Cerebellar nuclear complex (tissue), 1 donor: ENCODE data around the gene EWSR1.
"Not testable (repeated sequence)": the region's sequence is repeated elsewhere in the genome, so short reads cannot be mapped to it uniquely, and the experiment has no call there.

Experiments used
- DNase-seq, 2 experiments: peaks; one replicate each; lab custom pipeline; 2025; lab: John Stamatoyannopoulos, UW

EWSR1 gene, protein sequence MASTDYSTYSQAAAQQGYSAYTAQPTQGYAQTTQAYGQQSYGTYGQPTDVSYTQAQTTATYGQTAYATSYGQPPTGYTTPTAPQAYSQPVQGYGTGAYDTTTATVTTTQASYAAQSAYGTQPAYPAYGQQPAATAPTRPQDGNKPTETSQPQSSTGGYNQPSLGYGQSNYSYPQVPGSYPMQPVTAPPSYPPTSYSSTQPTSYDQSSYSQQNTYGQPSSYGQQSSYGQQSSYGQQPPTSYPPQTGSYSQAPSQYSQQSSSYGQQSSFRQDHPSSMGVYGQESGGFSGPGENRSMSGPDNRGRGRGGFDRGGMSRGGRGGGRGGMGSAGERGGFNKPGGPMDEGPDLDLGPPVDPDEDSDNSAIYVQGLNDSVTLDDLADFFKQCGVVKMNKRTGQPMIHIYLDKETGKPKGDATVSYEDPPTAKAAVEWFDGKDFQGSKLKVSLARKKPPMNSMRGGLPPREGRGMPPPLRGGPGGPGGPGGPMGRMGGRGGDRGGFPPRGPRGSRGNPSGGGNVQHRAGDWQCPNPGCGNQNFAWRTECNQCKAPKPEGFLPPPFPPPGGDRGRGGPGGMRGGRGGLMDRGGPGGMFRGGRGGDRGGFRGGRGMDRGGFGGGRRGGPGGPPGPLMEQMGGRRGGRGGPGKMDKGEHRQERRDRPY

GRCh38 chr22:29267858-29268510 is at the start of gene EWSR1, which contains the start of gene RHBDD3:
Gene EWSR1 (plus strand): TSS chr22:29268268. CDS start chr22:29268337, 69 bp downstream.
Gene RHBDD3 (minus strand): TSS chr22:29267981. CDS start chr22:29265626, 2,355 bp downstream.
- peak in 1 of 2 experiments; percentile 97 for DNase-seq

- no peak for DNase-seq
These were observed 49.2 kb upstream of the EWSR1 start for GRCh38 chr22:29218758-29219408.

- not testable (repeated sequence) for DNase-seq
These were observed 48.7 kb upstream of the EWSR1 start for GRCh38 chr22:29219409-29219782.

GRCh38 chr22:29219881-29220670 is 48.0 kb upstream of the EWSR1 start:
- DNase-seq, result no peak

GRCh38 chr22:29224121-29224858 is 43.8 kb upstream of the EWSR1 start:
- DNase-seq, result no peak

DNA sequence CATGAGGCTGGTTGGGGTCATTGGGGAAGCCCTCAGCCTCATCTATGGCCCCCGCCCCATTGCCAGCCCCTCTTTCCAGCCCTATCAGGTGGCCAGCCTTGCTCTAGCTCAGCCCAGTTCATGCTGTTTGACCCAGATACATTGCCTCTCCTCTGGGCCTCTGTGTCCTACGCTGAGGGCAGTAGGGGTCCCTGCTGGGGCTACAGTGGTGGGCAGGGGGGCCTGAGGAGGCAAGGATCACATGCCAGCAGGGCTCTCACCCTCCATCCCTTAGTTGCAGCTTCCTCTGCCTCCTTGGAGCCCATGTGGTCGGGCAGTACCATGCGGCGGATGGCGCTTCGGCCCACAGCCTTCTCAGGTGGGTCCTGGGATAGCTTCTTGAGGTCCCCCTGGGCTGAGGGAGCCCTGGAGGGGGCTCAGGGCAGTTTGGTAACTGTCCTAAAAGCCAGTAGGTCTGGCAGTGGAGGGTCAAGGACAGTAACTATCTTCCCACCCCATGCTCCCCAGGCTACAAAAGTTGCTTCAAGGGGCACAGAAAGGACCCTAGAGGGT is 43.1 kb upstream of the EWSR1 start:
- DNase-seq, result no peak

DNA sequence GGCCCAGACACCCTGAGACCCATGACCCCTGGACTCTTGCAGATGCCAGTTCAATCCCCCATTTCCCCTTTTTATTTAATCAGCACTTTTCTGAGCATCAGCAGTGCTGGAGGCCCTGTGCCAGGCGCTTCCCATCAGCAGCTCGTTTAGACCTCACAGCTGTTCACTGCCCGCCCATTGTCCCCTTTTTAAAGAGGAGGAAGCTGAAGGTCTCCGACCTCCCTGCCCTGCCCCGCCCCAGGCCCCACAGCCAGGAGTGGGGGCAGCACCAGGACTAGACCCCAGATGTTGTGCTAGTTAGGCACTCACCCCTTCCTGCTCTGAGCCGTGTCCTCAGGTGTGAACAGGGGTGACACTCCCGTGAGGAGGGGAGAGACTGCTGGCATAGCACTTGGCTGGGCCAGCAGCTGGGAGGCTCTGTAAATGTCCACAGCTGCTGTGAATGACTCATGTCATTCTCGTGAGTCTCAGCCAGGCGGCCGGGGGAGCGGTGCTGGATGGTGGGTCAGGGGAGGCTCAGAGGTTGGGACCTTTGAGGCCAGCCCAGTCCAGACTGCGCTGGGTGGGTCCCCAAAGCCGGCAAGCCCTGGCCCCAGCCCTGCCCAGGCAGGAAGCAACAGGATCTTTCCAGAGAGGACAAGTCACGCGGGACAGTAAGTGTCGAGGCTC is 42.5 kb upstream of the EWSR1 start:
- no peak for DNase-seq

DNA sequence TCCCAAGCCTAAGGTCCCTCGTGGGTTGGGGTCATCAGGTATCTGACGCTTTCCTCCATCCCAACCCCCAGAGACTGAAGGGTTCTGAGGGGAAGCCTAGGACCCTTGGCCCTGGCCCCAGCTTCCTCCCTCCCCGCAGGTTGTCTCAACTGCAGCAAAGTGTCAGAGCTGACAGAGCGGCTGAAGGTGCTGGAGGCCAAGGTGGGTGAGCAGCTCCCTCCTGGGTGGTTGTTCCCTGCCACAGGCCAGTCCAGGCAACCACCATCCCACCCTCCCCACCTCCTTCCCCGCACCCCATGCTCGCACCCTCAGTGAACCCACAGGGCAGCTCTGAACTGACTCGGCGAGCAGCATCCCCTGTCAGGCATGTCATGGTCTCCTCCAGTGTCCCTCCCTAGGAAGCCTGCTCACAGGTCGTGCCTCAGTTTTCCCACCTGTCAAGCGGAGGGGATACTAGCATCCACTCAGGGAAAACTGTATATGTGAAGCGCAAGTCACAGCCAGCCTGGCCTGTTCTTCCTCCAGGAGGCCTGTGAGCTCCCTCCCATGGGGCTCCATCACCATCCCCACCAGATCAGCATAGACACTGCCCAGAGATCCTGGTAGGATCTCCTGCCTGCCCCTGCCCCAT is 41.6 kb upstream of the EWSR1 start:
- no peak for DNase-seq

DNA sequence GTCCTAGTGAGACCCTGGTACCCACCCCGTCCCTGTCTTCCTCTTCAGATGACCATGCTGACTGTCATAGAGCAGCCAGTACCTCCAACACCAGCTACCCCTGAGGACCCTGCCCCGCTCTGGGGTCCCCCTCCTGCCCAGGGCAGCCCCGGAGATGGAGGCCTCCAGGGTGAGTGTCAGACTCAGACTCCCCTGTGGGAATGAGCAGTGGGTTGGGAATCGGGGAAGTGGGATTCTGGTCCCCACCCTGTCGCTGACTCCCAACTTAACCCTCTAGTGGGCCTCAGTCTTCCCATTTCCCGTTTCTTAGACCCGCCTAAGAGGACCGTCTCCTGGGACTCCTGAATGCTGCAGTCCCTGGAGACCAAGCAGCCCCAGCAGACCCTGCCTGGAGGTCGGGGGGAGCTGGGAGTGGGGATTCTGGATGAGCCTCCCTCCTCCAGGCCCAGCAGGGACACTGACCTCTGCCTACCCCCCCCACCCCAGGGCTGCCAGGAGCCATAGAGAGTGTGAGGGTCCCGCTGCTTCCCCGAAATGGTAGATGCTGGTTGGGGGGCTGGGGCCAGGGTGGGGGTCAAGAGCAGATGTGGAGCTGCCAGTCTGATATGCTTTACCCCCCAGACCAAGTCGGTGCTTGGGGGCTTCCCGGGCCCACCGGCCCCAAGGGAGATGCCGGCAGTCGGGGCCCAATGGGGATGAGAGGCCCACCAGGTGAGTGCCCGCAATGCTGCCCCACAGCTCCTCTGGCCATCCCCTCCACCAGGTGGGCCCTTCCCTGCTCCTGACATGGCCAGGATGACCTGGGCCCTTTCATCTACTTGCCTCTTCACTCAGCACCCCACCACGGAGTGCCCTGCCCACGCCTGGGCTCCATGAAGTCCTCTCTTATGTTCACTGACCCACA is 36.8 kb upstream of the EWSR1 start:
- no peak for DNase-seq

DNA sequence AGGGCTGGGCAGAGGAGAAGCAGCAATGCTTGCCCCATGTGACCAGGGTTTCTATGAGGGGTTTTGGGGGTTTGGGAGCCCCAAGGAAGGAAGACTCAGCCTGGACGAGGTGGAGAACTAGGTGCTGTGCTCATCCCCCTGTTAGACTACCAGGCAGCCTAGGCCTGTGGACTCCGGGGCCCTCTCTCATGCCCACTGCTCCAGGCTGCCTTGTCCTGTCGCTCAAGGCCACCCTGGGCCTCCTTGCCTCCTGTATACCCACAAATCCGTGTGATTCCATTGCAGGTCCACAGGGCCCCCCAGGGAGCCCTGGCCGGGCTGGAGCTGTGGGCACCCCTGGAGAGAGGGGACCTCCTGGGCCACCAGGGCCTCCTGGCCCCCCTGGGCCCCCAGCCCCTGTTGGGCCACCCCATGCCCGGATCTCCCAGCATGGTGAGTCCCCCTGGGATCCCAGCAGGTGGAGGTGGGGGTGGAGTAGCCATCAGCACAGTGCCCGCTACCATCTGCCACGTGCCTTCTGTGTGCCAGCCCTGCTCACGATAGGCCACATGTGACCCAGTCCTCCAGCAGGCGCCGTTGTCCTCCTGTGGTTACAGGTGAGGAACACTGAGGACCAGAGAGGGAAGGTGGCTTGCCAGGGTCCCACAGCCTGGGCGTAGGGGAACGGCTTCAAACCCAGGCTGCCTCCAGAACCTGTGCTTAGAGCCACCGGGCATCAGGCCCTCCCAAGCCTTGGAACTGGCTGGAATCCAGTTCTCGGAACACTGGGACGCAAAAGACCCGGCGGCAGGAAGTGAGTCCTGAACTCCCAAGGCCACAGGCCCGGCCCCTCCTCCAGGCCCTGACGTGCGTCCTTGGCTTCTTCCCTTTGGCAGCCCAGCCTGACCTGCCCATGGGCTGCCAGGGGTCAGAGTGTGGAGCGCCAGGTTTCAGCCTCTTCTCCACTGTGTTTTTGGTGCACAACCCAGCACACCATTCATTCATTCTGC is 35.8 kb upstream of the EWSR1 start:
- no peak for DNase-seq

- DNase-seq, result no peak
These were observed 34.7 kb upstream of the EWSR1 start for GRCh38 chr22:29233277-29233877.

- not testable (repeated sequence) for DNase-seq
These were observed 27.6 kb upstream of the EWSR1 start for GRCh38 chr22:29240481-29240880.

DNA sequence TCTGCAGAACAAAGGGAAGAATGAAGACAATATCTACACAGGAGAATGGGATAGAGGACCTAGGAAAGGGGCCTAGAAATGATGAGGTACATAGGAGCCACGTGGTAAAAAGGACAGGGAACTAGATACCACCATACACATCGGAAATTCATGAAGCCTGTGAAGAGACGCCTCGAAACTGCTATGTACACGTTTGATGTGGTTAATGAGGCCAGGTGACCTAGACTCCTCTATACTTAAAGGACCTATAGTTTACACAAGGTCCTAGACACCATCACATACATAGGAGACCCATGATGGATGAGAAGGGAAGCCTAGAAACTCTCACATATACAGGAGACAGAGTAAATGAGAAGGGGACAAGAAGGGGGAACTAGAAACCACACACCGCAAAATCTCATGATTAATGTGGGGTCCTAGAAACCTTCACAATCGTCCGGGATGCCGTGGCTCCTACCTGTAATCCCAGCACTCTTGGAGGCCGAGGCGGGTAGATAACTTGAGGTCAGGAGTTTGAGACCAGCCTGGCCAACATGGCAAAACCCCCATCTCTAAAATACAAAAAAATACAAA is 24.1 kb upstream of the EWSR1 start:
- DNase-seq, result no peak

GRCh38 chr22:29244785-29245625 is 23.1 kb upstream of the EWSR1 start:
- no peak for DNase-seq

- DNase-seq, result no peak
These were observed 22.3 kb upstream of the EWSR1 start for GRCh38 chr22:29245626-29246385.
